ENCODE results near the gene NLRP1.

Gene NLRP1

GRCh38 chr17:5553479-5553878 lies 30.8 kb downstream of the NLRP1 start:
- H3K36me3 ChIP-seq: peaks cover 0 to 26% (median 20%) of the 10 kb centered on the region in 3 donors
- intact Hi-C loops (cut with DNase I; ENCODE audit: low total_unique reads): no loop called here
- H3K4me3 ChIP-seq: no peak overlapping the region
- no peak for TF ChIP-seq CTCF (IDR thresholded peaks at IDR 0.05)
- H3K4me1 ChIP-seq: peaks cover 0 to 7% (median 2%) of the 10 kb centered on the region in 4 donors
- no peak overlapping the region for H3K27ac ChIP-seq
- no peak for DNase-seq
- no peaks in the 10 kb centered on the region for H3K27me3 ChIP-seq
- no peaks in the 10 kb centered on the region for H3K9me3 ChIP-seq

- H3K4me1 ChIP-seq: peaks cover 0 to 4% (median under 1%) of the 10 kb centered on the region in 4 donors
- H3K27me3 ChIP-seq: no peaks in the 10 kb centered on the region
- H3K9me3 ChIP-seq: no peaks in the 10 kb centered on the region
- no peak overlapping the region for H3K4me3 ChIP-seq
- H3K27ac ChIP-seq: no peak overlapping the region
- H3K36me3 ChIP-seq: peaks cover 0 to 28% (median 20%) of the 10 kb centered on the region in 3 donors
- TF ChIP-seq CTCF (IDR thresholded peaks at IDR 0.05): no peak
- no peak for DNase-seq
- intact Hi-C loops (cut with DNase I; ENCODE audit: low total_unique reads): no loop called here
Observed at GRCh38 chr17:5552841-5553240, 31.5 kb downstream of the NLRP1 start.

- Histone ChIP-seq H3K27me3 (no peaks in the 10 kb centered on the region), H3K27ac (no peak overlapping the region), H3K4me1 (no peaks in the 10 kb centered on the region), H3K36me3 (peaks cover 0 to 57% (median 51%) of the 10 kb centered on the region in 3 donors), H3K9me3 (no peaks in the 10 kb centered on the region), H3K4me3 (no peak overlapping the region)
- no peak for TF ChIP-seq CTCF (IDR thresholded peaks at IDR 0.05)
- intact Hi-C loops (cut with DNase I; ENCODE audit: low total_unique reads): no loop called here
- no peak for DNase-seq
Observed at GRCh38 chr17:5545051-5545987, 39.0 kb downstream of the NLRP1 start.

GRCh38 chr17:5544115-5544514 lies 40.2 kb downstream of the NLRP1 start:
- H3K4me3 ChIP-seq: no peak overlapping the region
- peaks cover 0 to 62% (median 58%) of the 10 kb centered on the region in 3 donors for H3K36me3 ChIP-seq
- intact Hi-C loops (cut with DNase I; ENCODE audit: low total_unique reads): no loop called here
- no peak overlapping the region for H3K27ac ChIP-seq
- DNase-seq: no peak
- no peaks in the 10 kb centered on the region for H3K27me3 ChIP-seq
- TF ChIP-seq CTCF (IDR thresholded peaks at IDR 0.05): no peak
- H3K9me3 ChIP-seq: no peaks in the 10 kb centered on the region
- no peaks in the 10 kb centered on the region for H3K4me1 ChIP-seq

- Histone ChIP-seq H3K4me3 (no peak overlapping the region), H3K36me3 (peaks cover 0 to 68% (median 60%) of the 10 kb centered on the region in 3 donors), H3K9me3 (no peaks in the 10 kb centered on the region), H3K27me3 (no peaks in the 10 kb centered on the region), H3K27ac (no peak overlapping the region), H3K4me1 (no peaks in the 10 kb centered on the region)
- no peak for TF ChIP-seq CTCF (IDR thresholded peaks at IDR 0.05)
- DNase-seq: no peak
- intact Hi-C loops (cut with DNase I; ENCODE audit: low total_unique reads): no loop called here
Observed at GRCh38 chr17:5541610-5542202, 42.6 kb downstream of the NLRP1 start.

All from tibial artery (tissue), 4 donors.